HEK293 (cell line): ENCODE data around the gene PIP4K2A.

Experiments
- CTCF ChIA-PET: fragments of 350-600 bp; formaldehyde crosslinking; extraction: SDS; loops from one replicate; lab custom pipeline; 2021; ENCODE audit warnings: antibody characterized with exemption; lab: Yijun Ruan, JAX
- POLR2A ChIA-PET: fragments of 300-600 bp; formaldehyde crosslinking; extraction: SDS; loops from one replicate; lab custom pipeline; 2020; ENCODE audit warnings: antibody characterized with exemption, inconsistent platforms; lab: Yijun Ruan, JAX
- H3K27ac ChIP-seq: fragments of 200-500 bp; sonication (Bioruptor generic); 2 replicates; pipeline ENCODE4 v1.5.1; 2014; ENCODE audit warnings: low read depth, low read length, control low read depth, inconsistent platforms; ENCODE audit errors: extremely low read depth
- H3K36me3 ChIP-seq, 2 experiments: fragments of 200-500 bp in 1 of 2; sonication (Bioruptor generic) in 1 of 2; 1 replicate in 1 of 2; 2 replicates in 1 of 2; pipeline ENCODE4 v1.5.1; 2014 to 2017; ENCODE audit warnings: inconsistent platforms in 2 of 2, low read length in 2 of 2; ENCODE audit not compliant: control insufficient read depth in 2 of 2, insufficient read depth in 1 of 2
- H3K4me1 ChIP-seq: fragments of 200-500 bp; sonication (Bioruptor generic); 2 replicates; pipeline ENCODE4 v1.5.1; 2014; ENCODE audit warnings: mild to moderate bottlenecking, low read length, inconsistent platforms; ENCODE audit not compliant: control insufficient read depth, insufficient read depth
- H3K4me3 ChIP-seq: 2 replicates; pipeline ENCODE4 v1.5.1; 2011; ENCODE audit warnings: low read depth, mild to moderate bottlenecking, control low read depth, low read length, moderate library complexity
- H3K9me3 ChIP-seq: fragments of 200-500 bp; sonication (Bioruptor generic); 2 replicates; pipeline ENCODE4 v1.5.1; 2014; ENCODE audit warnings: low read depth, low read length, inconsistent platforms; ENCODE audit not compliant: control insufficient read depth, insufficient read depth
- INSM2 ChIP-seq: fragments of 450-650 bp; formaldehyde crosslinking; IDR thresholded peaks from 2 replicates; pipeline ENCODE4 v1.5.1; 2016; ENCODE audit warnings: missing biosample characterization, missing genetic modification characterization
- MYNN ChIP-seq: fragments of 450-650 bp; formaldehyde crosslinking; IDR thresholded peaks from 2 replicates; pipeline ENCODE4 v1.5.1; 2016; ENCODE audit warnings: missing biosample characterization, missing genetic modification characterization, borderline replicate concordance
- REST ChIP-seq: fragments of 450-650 bp; formaldehyde crosslinking; IDR thresholded peaks from 2 replicates; pipeline ENCODE4 v1.5.1; 2016; ENCODE audit warnings: missing biosample characterization, missing genetic modification characterization
- SCRT1 ChIP-seq: fragments of 450-650 bp; formaldehyde crosslinking; IDR thresholded peaks from 2 replicates; pipeline ENCODE4 v1.5.1; 2016; ENCODE audit warnings: missing biosample characterization, missing genetic modification characterization, borderline replicate concordance
- YY1 ChIP-seq: fragments of 450-650 bp; formaldehyde crosslinking; IDR thresholded peaks from 2 replicates; pipeline ENCODE4 v1.5.1; 2018; ENCODE audit warnings: missing biosample characterization, missing genetic modification characterization
- ZNF416 ChIP-seq: fragments of 450-650 bp; formaldehyde crosslinking; IDR thresholded peaks from 2 replicates; pipeline ENCODE4 v1.5.1; 2016; ENCODE audit warnings: missing biosample characterization, missing genetic modification characterization
- ZNF518A ChIP-seq: fragments of 450-650 bp; formaldehyde crosslinking; conservative IDR thresholded peaks from 2 replicates; pipeline ENCODE4 v1.5.1; 2016; ENCODE audit warnings: low read depth, missing biosample characterization, missing genetic modification characterization
- ZNF530 ChIP-seq: fragments of 450-650 bp; formaldehyde crosslinking; IDR thresholded peaks from 2 replicates; pipeline ENCODE4 v1.5.1; 2016; ENCODE audit warnings: low read depth, missing biosample characterization, missing genetic modification characterization
- ZNF549 ChIP-seq: fragments of 450-650 bp; IDR thresholded peaks from 2 replicates; pipeline ENCODE4 v1.5.1; 2018; ENCODE audit warnings: missing biosample characterization, missing genetic modification characterization, mild to moderate bottlenecking, inconsistent platforms, moderate library complexity
- ZNF639 ChIP-seq: fragments of 450-650 bp; formaldehyde crosslinking; IDR thresholded peaks from 2 replicates; pipeline ENCODE4 v1.5.1; 2016; ENCODE audit warnings: missing biosample characterization, missing genetic modification characterization
- ZNF704 ChIP-seq: fragments of 450-650 bp; formaldehyde crosslinking; IDR thresholded peaks from 2 replicates; pipeline ENCODE4 v1.5.1; 2016; ENCODE audit warnings: missing biosample characterization, missing genetic modification characterization
- ZNF792 ChIP-seq: fragments of 450-650 bp; formaldehyde crosslinking; IDR thresholded peaks from 2 replicates; pipeline ENCODE4 v1.5.1; 2016; ENCODE audit warnings: missing biosample characterization, missing genetic modification characterization
- ZSCAN30 ChIP-seq: fragments of 450-650 bp; IDR thresholded peaks from 2 replicates; pipeline ENCODE4 v1.5.1; 2018; ENCODE audit warnings: missing biosample characterization, mild to moderate bottlenecking, missing genetic modification characterization, moderate library complexity

The PIP4K2A gene

GRCh38 chr10:22690158-22690557 lies 24.2 kb downstream of the PIP4K2A start:
- TF ChIP-seq ZNF704 (tag by site-specific recombination): no peak
- no peak for TF ChIP-seq INSM2 (tag by site-specific recombination)
- no peak for TF ChIP-seq YY1 (tag by site-specific recombination)
- Histone ChIP-seq H3K36me3 (no peaks in the 10 kb centered on the region), H3K27ac (no peak overlapping the region), H3K9me3 (no peaks in the 10 kb centered on the region), H3K4me1 (no peaks in the 10 kb centered on the region; the same call in 1 of the 2 replicates), H3K4me3 (no peak overlapping the region)
- POLR2A ChIA-PET: no interaction called here
- CTCF ChIA-PET: no interaction called here

GRCh38 chr10:22686347-22686746 lies 28.0 kb downstream of the PIP4K2A start:
- Histone ChIP-seq H3K4me3 (no peak overlapping the region), H3K4me1 (peaks cover 22% of the 10 kb centered on the region), H3K9me3 (no peaks in the 10 kb centered on the region), H3K36me3 (no peaks in the 10 kb centered on the region), H3K27ac (no peak overlapping the region)
- POLR2A ChIA-PET: no interaction called here
- TF ChIP-seq ZNF549 (tag by site-specific recombination): no peak
- TF ChIP-seq ZNF792 (tag by site-specific recombination): no peak
- TF ChIP-seq MYNN (tag by site-specific recombination): no peak
- TF ChIP-seq REST (tag by site-specific recombination): no peak
- TF ChIP-seq ZNF639 (tag by site-specific recombination): no peak
- TF ChIP-seq SCRT1 (tag by site-specific recombination): no peak
- no peak for TF ChIP-seq ZNF530 (tag by site-specific recombination)
- TF ChIP-seq ZNF416 (tag by site-specific recombination): no peak
- TF ChIP-seq ZNF518A (tag by site-specific recombination): no peak
- no peak for TF ChIP-seq ZSCAN30 (tag by site-specific recombination)
- CTCF ChIA-PET: interaction anchor here (0.6 kb wide), 1 partner anchor 26 kb away, joined by 4 read pairs; no protein-coding TSS in a partner anchor
